HFFc6 (cell line): ENCODE results near the gene PLEKHJ1. TPM values are rescaled to one million over a fixed set of nuclear protein-coding genes. Genes with fewer than 3 reads are reported as not detected.

Source experiments
- DNase-seq: peaks from one replicate; pipeline ENCODE4 v3.0.0-alpha.2; 2018
- H3K27ac Mint-ChIP-seq: 2 replicates; pipeline ENCODE4 v1.8.0; 2020; ENCODE audit warnings: mild to moderate bottlenecking, mixed read lengths
- H3K27me3 Mint-ChIP-seq: 2 replicates; pipeline ENCODE4 v1.8.0; 2021; ENCODE audit warnings: mild to moderate bottlenecking, moderate library complexity, mixed read lengths; ENCODE audit not compliant: insufficient read depth
- H3K36me3 Mint-ChIP-seq: 2 replicates; pipeline ENCODE4 v1.8.0; 2021; ENCODE audit warnings: low read depth, mixed read lengths
- H3K4me1 Mint-ChIP-seq: 2 replicates; pipeline ENCODE4 v1.8.0; 2020; ENCODE audit warnings: low read depth, mixed read lengths
- H3K4me3 Mint-ChIP-seq: 2 replicates; pipeline ENCODE4 v1.8.0; 2020; ENCODE audit warnings: mild to moderate bottlenecking, moderate library complexity, mixed read lengths
- H3K9me3 Mint-ChIP-seq: 2 replicates; pipeline ENCODE4 v1.8.0; 2020; ENCODE audit warnings: mild to moderate bottlenecking, mixed read lengths
- total RNA-seq, 6 experiments: library from RNA; stranded (reverse); fragmentation: NEBNext Ultra II Directional; extraction: Animal tissue kit (Norgen Biotek cat#: 25700); gene quantifications; 2 replicates in 1 of 6; 3 replicates in 5 of 6; pipeline ENCODE4 v1.2.3, GENCODE V29; 2021
- TF ChIP-seq, protein P1 (sequence below): fragments of 200-600 bp; sonication (generic); IDR thresholded peaks from 2 replicates; pipeline ENCODE4 v1.5.0; 2021; ENCODE audit warnings: antibody characterized with exemption, mild to moderate bottlenecking

The PLEKHJ1 gene
- total RNA-seq, 6 experiments from 2014 or later, result 45.9 to 57.3 (median 50.2) TPM

DNA sequence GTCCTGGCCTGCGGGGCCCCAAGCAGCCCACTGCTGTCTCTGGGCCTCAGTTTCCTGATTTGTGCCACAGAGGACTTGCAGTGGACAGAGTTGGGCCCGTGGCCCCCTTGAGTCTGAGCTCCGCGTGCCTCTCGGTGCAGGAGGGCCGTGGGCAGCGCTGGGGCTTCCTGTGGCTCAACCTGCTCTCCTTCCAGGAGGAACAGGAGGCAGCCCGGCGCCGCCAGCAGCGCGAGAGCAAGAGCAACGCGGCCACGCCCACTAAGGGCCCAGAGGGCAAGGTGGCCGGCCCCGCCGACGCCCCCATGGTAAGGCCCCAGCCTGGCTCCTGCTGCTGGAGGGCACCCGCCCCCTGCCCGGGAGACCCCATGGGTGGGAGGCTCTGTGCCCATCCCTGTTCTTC lies 25.9 kb downstream of the PLEKHJ1 start:
- TF ChIP-seq, protein P1, sequence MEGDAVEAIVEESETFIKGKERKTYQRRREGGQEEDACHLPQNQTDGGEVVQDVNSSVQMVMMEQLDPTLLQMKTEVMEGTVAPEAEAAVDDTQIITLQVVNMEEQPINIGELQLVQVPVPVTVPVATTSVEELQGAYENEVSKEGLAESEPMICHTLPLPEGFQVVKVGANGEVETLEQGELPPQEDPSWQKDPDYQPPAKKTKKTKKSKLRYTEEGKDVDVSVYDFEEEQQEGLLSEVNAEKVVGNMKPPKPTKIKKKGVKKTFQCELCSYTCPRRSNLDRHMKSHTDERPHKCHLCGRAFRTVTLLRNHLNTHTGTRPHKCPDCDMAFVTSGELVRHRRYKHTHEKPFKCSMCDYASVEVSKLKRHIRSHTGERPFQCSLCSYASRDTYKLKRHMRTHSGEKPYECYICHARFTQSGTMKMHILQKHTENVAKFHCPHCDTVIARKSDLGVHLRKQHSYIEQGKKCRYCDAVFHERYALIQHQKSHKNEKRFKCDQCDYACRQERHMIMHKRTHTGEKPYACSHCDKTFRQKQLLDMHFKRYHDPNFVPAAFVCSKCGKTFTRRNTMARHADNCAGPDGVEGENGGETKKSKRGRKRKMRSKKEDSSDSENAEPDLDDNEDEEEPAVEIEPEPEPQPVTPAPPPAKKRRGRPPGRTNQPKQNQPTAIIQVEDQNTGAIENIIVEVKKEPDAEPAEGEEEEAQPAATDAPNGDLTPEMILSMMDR, result no peak
- peaks cover 16% of the 10 kb centered on the region for H3K36me3 Mint-ChIP-seq
- peak overlapping the region; percentile 38; the same call in 1 of the 2 replicates for H3K27ac Mint-ChIP-seq
- peaks cover 2% of the 10 kb centered on the region for H3K27me3 Mint-ChIP-seq
- H3K9me3 Mint-ChIP-seq, result no peaks in the 10 kb centered on the region
- DNase-seq, result no peak
- H3K4me1 Mint-ChIP-seq, result peaks cover 18% of the 10 kb centered on the region
- no peak overlapping the region for H3K4me3 Mint-ChIP-seq

DNA sequence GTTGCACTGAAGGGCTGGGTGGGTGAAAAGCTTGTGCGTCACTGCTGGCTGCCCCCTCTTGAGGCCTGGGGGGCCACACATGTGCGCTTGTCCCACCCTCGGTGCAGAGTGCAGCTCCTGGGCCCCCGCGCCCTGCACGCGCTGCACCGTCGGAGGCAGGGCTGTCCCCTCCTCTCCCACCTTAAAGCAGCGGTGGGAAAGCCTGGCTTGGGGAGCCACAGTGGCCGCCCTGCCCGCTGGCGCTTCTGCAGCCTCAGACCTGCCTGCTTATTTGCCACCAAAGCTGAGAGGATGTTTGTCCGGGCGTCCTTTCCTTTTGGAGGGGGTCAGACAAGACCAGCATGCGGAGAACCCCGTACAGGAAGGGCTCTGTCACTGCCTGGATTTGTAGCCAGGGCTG lies 26.7 kb downstream of the PLEKHJ1 start:
- Mint-ChIP-seq H3K36me3 (peaks cover 18% of the 10 kb centered on the region), H3K27ac (peak overlapping the region; percentile 79; the same call in 1 of the 2 replicates)

DNA sequence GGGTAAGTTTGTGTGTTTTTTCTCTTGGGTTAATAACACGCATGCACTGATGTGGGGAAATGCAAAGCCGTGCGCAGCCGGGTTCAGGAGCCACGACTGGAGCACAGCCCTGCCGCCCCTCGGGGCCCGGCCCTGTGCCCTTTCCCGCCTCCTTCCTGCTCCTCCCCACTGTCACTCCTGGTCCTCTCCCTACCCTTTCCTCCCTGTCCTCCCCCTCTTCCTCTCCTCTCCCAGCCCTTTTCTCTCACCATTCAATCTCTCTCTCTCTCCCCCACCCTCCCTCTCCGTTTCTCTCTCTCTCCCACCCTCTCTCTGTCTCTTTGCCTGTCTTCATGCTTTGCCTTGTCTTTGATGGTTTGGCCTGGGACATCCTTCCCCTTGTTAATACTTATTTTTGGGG lies 27.2 kb downstream of the PLEKHJ1 start:
- DNase-seq, result no peak
- Mint-ChIP-seq H3K36me3 (peaks cover 18% of the 10 kb centered on the region), H3K4me1 (peaks cover 27% of the 10 kb centered on the region), H3K27me3 (peaks cover 2% of the 10 kb centered on the region), H3K27ac (peak overlapping the region; percentile 79), H3K9me3 (no peaks in the 10 kb centered on the region), H3K4me3 (no peak overlapping the region)
- TF ChIP-seq, protein P1, result peak; percentile 23; the same call in 1 of the 2 replicates

More for the DNA sequence above, 26.7 kb downstream of the PLEKHJ1 start:
- DNase-seq, result no peak
- TF ChIP-seq, protein P1, result no peak
- no peaks in the 10 kb centered on the region for H3K9me3 Mint-ChIP-seq
- peaks cover 23% of the 10 kb centered on the region for H3K4me1 Mint-ChIP-seq
- H3K4me3 Mint-ChIP-seq, result no peak overlapping the region
- peaks cover 2% of the 10 kb centered on the region for H3K27me3 Mint-ChIP-seq

DNA sequence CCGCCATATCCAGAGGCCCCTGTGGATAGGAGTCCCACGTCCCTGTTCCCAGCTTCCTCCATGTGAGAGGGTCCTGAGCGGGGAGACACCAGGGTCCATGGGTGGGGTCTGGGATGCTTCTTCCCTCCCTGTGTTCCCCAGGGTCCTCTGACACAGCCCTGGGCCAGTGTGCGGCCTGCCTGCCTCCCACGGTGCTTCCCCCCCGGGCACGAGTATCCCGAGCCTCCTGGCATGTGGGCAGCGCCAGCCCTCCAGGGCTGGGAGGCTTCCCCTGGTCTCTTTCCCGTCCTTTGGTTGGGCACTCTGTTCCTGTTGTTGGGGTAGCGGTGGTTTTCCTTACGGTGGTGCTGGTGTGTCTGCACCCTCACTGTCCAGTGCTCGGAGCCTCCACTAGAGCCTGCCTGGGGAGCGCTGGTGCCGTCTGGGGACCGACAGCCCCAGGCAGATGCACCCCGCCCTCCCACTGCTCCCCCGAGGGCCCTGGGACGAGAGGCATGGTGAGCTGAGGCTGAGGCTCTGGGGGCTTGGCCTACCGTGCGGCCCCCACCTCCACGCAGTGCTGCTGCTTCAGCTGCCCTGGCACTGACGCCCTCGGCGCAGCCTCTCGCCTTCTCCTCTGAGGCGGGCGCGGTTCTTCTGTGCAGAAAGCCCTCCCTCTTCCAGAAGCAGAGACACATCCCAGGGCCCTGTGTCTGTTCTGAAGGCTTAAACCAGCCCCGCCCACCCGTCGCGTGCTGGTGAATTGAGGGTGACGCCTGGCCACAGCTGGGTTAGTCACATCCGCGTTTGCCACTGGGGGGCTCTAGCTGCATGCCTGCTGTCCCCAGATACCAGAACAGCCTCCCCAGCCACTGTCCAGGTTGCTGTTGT lies 27.9 kb downstream of the PLEKHJ1 start:
- Mint-ChIP-seq H3K27me3 (peaks cover 2% of the 10 kb centered on the region), H3K9me3 (no peaks in the 10 kb centered on the region), H3K4me3 (no peak overlapping the region), H3K4me1 (peaks cover 27% of the 10 kb centered on the region), H3K27ac (peak overlapping the region; percentile 79), H3K36me3 (peaks cover 13% of the 10 kb centered on the region)
- peak; percentile 80 for DNase-seq
- TF ChIP-seq, protein P1, result peak; percentile 67

DNA sequence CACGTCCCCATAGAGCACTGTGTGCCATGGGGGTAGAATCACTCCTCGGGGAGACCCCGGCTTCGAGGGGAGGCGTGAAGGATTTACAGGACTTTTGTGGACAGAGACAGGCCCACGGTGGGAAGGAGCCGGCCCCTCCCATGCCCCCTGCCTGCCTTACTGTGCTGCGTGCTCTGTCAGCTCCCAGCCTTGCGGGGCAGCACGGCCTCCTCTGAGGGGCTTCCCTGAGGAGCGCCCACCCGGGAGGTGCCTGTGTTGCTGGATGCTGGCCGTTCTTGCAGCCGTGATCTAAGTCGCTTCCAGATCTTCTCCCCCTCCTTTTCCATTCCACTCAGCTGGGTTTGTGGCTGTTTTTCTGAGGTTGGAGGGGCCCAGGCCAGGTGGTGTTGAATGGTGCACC lies 29.1 kb downstream of the PLEKHJ1 start:
- H3K27me3 Mint-ChIP-seq, result peaks cover 7% of the 10 kb centered on the region
- DNase-seq, result no peak
- peaks cover 27% of the 10 kb centered on the region for H3K4me1 Mint-ChIP-seq
- H3K4me3 Mint-ChIP-seq, result no peak overlapping the region
- TF ChIP-seq, protein P1, result no peak
- no peaks in the 10 kb centered on the region for H3K9me3 Mint-ChIP-seq
- peaks cover 11% of the 10 kb centered on the region for H3K36me3 Mint-ChIP-seq
- H3K27ac Mint-ChIP-seq, result no peak overlapping the region
